GM19193 (cell line): ENCODE data around the gene TMEM87B.

Source experiments
- POLR2A ChIP-seq: IDR thresholded peaks from 4 replicates; pipeline ENCODE4 v1.6.1; 2011; ENCODE audit not compliant: insufficient read depth, insufficient read length; ENCODE audit errors: extremely low read depth

Gene TMEM87B, protein sequence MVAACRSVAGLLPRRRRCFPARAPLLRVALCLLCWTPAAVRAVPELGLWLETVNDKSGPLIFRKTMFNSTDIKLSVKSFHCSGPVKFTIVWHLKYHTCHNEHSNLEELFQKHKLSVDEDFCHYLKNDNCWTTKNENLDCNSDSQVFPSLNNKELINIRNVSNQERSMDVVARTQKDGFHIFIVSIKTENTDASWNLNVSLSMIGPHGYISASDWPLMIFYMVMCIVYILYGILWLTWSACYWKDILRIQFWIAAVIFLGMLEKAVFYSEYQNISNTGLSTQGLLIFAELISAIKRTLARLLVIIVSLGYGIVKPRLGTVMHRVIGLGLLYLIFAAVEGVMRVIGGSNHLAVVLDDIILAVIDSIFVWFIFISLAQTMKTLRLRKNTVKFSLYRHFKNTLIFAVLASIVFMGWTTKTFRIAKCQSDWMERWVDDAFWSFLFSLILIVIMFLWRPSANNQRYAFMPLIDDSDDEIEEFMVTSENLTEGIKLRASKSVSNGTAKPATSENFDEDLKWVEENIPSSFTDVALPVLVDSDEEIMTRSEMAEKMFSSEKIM

GRCh38 chr2:112054847-112055729, at the start of gene TMEM87B:
Gene TMEM87B, plus strand, starts transcription at chr2:112055269. Its CDS starts 323 bp downstream, at chr2:112055592.
- TF ChIP-seq POLR2A: peak; percentile 70

- TF ChIP-seq POLR2A: no peak
Measured at GRCh38 chr2:112005406-112006075, 49.5 kb upstream of the TMEM87B start.

- no peak for TF ChIP-seq POLR2A
Measured at GRCh38 chr2:112006076-112006410, 49.0 kb upstream of the TMEM87B start.

DNA sequence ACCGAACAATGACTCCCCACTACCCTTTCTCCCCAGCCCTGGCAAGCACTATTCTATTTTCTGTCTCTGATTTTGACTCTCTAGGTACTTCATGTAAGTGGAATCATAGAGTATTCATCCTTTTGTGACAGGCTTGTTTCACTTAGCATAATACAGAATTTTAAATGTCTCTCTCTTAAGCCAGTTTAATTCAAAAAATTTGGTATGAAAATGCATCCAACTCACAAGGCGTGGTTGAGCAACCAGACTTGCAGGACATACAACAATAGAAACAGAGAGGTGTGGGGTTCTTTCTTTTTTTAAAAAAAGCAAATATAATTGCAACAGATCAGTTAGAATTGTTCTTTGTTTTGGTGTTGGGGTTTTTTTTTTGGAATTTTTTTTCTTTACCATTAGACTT, 47.6 kb upstream of the TMEM87B start:
- TF ChIP-seq POLR2A: no peak

- no peak for TF ChIP-seq POLR2A
Measured at GRCh38 chr2:112008910-112009485, 46.1 kb upstream of the TMEM87B start.

- no peak for TF ChIP-seq POLR2A
Measured at GRCh38 chr2:112010751-112011150, 44.3 kb upstream of the TMEM87B start.

- no peak for TF ChIP-seq POLR2A
Measured at GRCh38 chr2:112012556-112012955, 42.5 kb upstream of the TMEM87B start.

- TF ChIP-seq POLR2A: no peak
Measured at GRCh38 chr2:112018846-112019245, 36.2 kb upstream of the TMEM87B start.

- TF ChIP-seq POLR2A: no peak
Measured at GRCh38 chr2:112019569-112019982, 35.5 kb upstream of the TMEM87B start.

GRCh38 chr2:112020561-112020960, 34.5 kb upstream of the TMEM87B start:
- TF ChIP-seq POLR2A: no peak

- no peak for TF ChIP-seq POLR2A
Measured at GRCh38 chr2:112021290-112021689, 33.8 kb upstream of the TMEM87B start.

DNA sequence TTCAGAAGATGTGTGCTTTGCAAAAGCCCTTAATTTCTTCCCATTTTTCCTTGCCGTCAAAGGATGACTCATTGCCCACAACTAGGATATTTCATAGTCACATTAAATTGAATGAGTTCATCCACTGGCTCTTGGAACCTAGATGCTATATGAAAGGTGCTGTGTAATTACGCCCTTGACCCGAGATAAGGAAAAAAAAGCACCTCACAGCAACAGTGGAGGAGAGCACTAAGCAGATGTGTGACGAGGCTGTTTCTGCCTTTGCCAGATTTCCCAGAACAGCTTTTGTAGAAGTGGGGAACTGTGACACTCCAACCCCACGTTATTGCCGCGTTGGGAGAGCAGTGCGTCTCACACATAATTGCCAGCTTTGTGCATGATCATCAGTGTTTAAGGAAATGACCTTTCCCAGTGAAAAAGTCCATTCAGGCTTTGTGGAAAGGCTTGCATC, 33.3 kb upstream of the TMEM87B start:
- no peak for TF ChIP-seq POLR2A

- no peak for TF ChIP-seq POLR2A
Measured at GRCh38 chr2:112023707-112024106, 31.4 kb upstream of the TMEM87B start.

DNA sequence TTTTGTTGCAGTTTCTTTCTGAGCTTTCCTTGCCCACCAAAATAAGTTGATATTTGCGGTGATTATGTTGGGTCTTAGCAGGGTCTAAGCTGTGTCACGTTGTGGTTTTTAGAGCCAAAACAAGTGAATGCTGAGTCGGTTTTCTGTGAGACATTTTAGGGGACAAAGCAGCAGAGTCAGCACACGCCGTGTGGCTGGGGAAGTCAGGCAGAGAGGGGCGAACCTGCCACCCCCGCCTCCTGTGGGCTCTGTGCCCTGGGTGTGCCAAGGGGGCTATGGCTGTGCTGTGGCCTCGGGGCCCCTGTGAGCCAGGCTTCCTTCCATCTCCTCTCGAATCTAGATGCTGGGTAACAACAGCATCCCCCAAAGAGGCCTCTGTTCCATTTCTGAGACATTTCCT, 30.8 kb upstream of the TMEM87B start:
- TF ChIP-seq POLR2A: no peak
